Gastrocnemius medialis (tissue), 4 donors: ENCODE results near the gene MSANTD7.
"Not testable (repeated sequence)": the region's sequence is repeated elsewhere in the genome, so short reads cannot be mapped to it uniquely, and the experiment has no call there.

ENCODE experiments used
- POLR2A ChIP-seq, 2 donors: fragments of 450-650 bp; IDR thresholded peaks; one replicate each; pipeline ENCODE4 v1.6.1; 2017; ENCODE audit warnings: antibody characterized with exemption in 2 of 2, mild to moderate bottlenecking in 2 of 2, moderate library complexity in 2 of 2
- TF ChIP-seq, protein P1 (sequence below), 5 experiments: fragments of 450-650 bp in 3 of 5; fragments of 200-600 bp in 2 of 5; sonication (generic) in 2 of 5; IDR thresholded peaks in 4 of 5; conservative IDR thresholded peaks in 1 of 5; 1 replicate in 4 of 5; 2 replicates in 1 of 5; pipeline ENCODE4 v1.5.1; 2016 to 2019; ENCODE audit warnings: antibody characterized with exemption in 5 of 5, mild to moderate bottlenecking in 3 of 5, moderate library complexity in 3 of 5

GRCh38 chr10:14816717-14817116 is 21.4 kb upstream of the MSANTD7 start:
- TF ChIP-seq, protein P1, sequence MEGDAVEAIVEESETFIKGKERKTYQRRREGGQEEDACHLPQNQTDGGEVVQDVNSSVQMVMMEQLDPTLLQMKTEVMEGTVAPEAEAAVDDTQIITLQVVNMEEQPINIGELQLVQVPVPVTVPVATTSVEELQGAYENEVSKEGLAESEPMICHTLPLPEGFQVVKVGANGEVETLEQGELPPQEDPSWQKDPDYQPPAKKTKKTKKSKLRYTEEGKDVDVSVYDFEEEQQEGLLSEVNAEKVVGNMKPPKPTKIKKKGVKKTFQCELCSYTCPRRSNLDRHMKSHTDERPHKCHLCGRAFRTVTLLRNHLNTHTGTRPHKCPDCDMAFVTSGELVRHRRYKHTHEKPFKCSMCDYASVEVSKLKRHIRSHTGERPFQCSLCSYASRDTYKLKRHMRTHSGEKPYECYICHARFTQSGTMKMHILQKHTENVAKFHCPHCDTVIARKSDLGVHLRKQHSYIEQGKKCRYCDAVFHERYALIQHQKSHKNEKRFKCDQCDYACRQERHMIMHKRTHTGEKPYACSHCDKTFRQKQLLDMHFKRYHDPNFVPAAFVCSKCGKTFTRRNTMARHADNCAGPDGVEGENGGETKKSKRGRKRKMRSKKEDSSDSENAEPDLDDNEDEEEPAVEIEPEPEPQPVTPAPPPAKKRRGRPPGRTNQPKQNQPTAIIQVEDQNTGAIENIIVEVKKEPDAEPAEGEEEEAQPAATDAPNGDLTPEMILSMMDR (IDR thresholded peaks at IDR 0.05 in 4 of 5, conservative IDR thresholded peaks at IDR 0.05 in 1 of 5) = not testable (repeated sequence)
- not testable (repeated sequence) for TF ChIP-seq POLR2A (IDR thresholded peaks at IDR 0.05)
